ENCODE data around the gene CCNY.
"Not testable (repeated sequence)": the region's sequence is repeated elsewhere in the genome, so short reads cannot be mapped to it uniquely, and the experiment has no call there.

Gene CCNY

GRCh38 chr10:35398908-35399307 lies 62.6 kb downstream of the CCNY start:
- H3K36me3 ChIP-seq (ENCODE audit: insufficient read depth, insufficient read length, low read length), result no peaks in the 10 kb centered on the region
- H3K9ac ChIP-seq (ENCODE audit: insufficient read length, low read depth), result no peak overlapping the region
- H3K9me3 ChIP-seq (ENCODE audit: insufficient read depth, low read length), result no peaks in the 10 kb centered on the region
- no peaks in the 10 kb centered on the region for H3K27me3 ChIP-seq (ENCODE audit: insufficient read depth, insufficient read length)
- no peak for DNase-seq (ENCODE audit: low read depth, low spot score)
- no peak for TF ChIP-seq YY1 (IDR thresholded peaks at IDR 0.05; ENCODE audit: insufficient read depth, insufficient read length)
- no peak for TF ChIP-seq ZNF274 (IDR thresholded peaks at IDR 0.05; ENCODE audit: low read depth, low read length)
- TF ChIP-seq SUZ12 (IDR thresholded peaks at IDR 0.05; ENCODE audit: extremely low read depth, insufficient read depth, insufficient read length), result no peak
- H3K4me3 ChIP-seq (ENCODE audit: insufficient read length, low read depth), result no peak overlapping the region
- peaks cover 9% of the 10 kb centered on the region for H3K4me1 ChIP-seq (ENCODE audit: insufficient read depth, insufficient read length)

GRCh38 chr10:35399414-35400009 lies 63.2 kb downstream of the CCNY start:
- no peaks in the 10 kb centered on the region for H3K27me3 ChIP-seq (ENCODE audit: insufficient read depth, insufficient read length)
- H3K9ac ChIP-seq (ENCODE audit: insufficient read length, low read depth), result no peak overlapping the region
- no peak for DNase-seq (ENCODE audit: low read depth, low spot score)
- H3K4me1 ChIP-seq (ENCODE audit: insufficient read depth, insufficient read length), result peaks cover 9% of the 10 kb centered on the region
- no peaks in the 10 kb centered on the region for H3K9me3 ChIP-seq (ENCODE audit: insufficient read depth, low read length)
- no peaks in the 10 kb centered on the region for H3K36me3 ChIP-seq (ENCODE audit: insufficient read depth, insufficient read length, low read length)
- TF ChIP-seq ZNF274 (IDR thresholded peaks at IDR 0.05; ENCODE audit: low read depth, low read length) (no peak), YY1 (IDR thresholded peaks at IDR 0.05; ENCODE audit: insufficient read depth, insufficient read length) (no peak), SUZ12 (IDR thresholded peaks at IDR 0.05; ENCODE audit: extremely low read depth, insufficient read depth, insufficient read length) (no peak)
- no peak overlapping the region for H3K4me3 ChIP-seq (ENCODE audit: insufficient read length, low read depth)

- Histone ChIP-seq H3K9ac (ENCODE audit: insufficient read length, low read depth) (no peak overlapping the region), H3K27me3 (ENCODE audit: insufficient read depth, insufficient read length) (no peaks in the 10 kb centered on the region), H3K9me3 (ENCODE audit: insufficient read depth, low read length) (no peaks in the 10 kb centered on the region), H3K36me3 (ENCODE audit: insufficient read depth, insufficient read length, low read length) (no peaks in the 10 kb centered on the region), H3K4me3 (ENCODE audit: insufficient read length, low read depth) (no peak overlapping the region), H3K4me1 (ENCODE audit: insufficient read depth, insufficient read length) (peaks cover 4% of the 10 kb centered on the region)
- TF ChIP-seq YY1 (IDR thresholded peaks at IDR 0.05; ENCODE audit: insufficient read depth, insufficient read length) (no peak), ZNF274 (IDR thresholded peaks at IDR 0.05; ENCODE audit: low read depth, low read length) (no peak), SUZ12 (IDR thresholded peaks at IDR 0.05; ENCODE audit: extremely low read depth, insufficient read depth, insufficient read length) (no peak)
- DNase-seq (ENCODE audit: low read depth, low spot score), result no peak
These were observed 64.4 kb downstream of the CCNY start for GRCh38 chr10:35400595-35401268.

GRCh38 chr10:35403491-35403890 lies 67.2 kb downstream of the CCNY start:
- not testable (repeated sequence) for H3K4me3 ChIP-seq (ENCODE audit: insufficient read length, low read depth); H3K9ac ChIP-seq (ENCODE audit: insufficient read length, low read depth); H3K27me3 ChIP-seq (ENCODE audit: insufficient read depth, insufficient read length); H3K4me1 ChIP-seq (ENCODE audit: insufficient read depth, insufficient read length); DNase-seq (ENCODE audit: low read depth, low spot score); H3K36me3 ChIP-seq (ENCODE audit: insufficient read depth, insufficient read length, low read length); H3K9me3 ChIP-seq (ENCODE audit: insufficient read depth, low read length)

- H3K4me1 ChIP-seq (ENCODE audit: insufficient read depth, insufficient read length); H3K27me3 ChIP-seq (ENCODE audit: insufficient read depth, insufficient read length); H3K9ac ChIP-seq (ENCODE audit: insufficient read length, low read depth); H3K4me3 ChIP-seq (ENCODE audit: insufficient read length, low read depth); DNase-seq (ENCODE audit: low read depth, low spot score); H3K36me3 ChIP-seq (ENCODE audit: insufficient read depth, insufficient read length, low read length); H3K9me3 ChIP-seq (ENCODE audit: insufficient read depth, low read length): not testable (repeated sequence)
These were observed 67.8 kb downstream of the CCNY start for GRCh38 chr10:35404077-35404476.

GRCh38 chr10:35406003-35406630 lies 69.8 kb downstream of the CCNY start:
- H3K9ac ChIP-seq (ENCODE audit: insufficient read length, low read depth); DNase-seq (ENCODE audit: low read depth, low spot score); H3K4me3 ChIP-seq (ENCODE audit: insufficient read length, low read depth); H3K9me3 ChIP-seq (ENCODE audit: insufficient read depth, low read length); H3K4me1 ChIP-seq (ENCODE audit: insufficient read depth, insufficient read length); H3K36me3 ChIP-seq (ENCODE audit: insufficient read depth, insufficient read length, low read length); H3K27me3 ChIP-seq (ENCODE audit: insufficient read depth, insufficient read length): not testable (repeated sequence)

GRCh38 chr10:35407696-35408095 lies 71.4 kb downstream of the CCNY start:
- not testable (repeated sequence) for H3K9me3 ChIP-seq (ENCODE audit: insufficient read depth, low read length); H3K36me3 ChIP-seq (ENCODE audit: insufficient read depth, insufficient read length, low read length); H3K27me3 ChIP-seq (ENCODE audit: insufficient read depth, insufficient read length); H3K4me1 ChIP-seq (ENCODE audit: insufficient read depth, insufficient read length); H3K9ac ChIP-seq (ENCODE audit: insufficient read length, low read depth); H3K4me3 ChIP-seq (ENCODE audit: insufficient read length, low read depth); DNase-seq (ENCODE audit: low read depth, low spot score)

GRCh38 chr10:35409094-35409582 lies 72.8 kb downstream of the CCNY start:
- H3K9ac ChIP-seq (ENCODE audit: insufficient read length, low read depth), result no peak overlapping the region
- no peaks in the 10 kb centered on the region for H3K9me3 ChIP-seq (ENCODE audit: insufficient read depth, low read length)
- no peaks in the 10 kb centered on the region for H3K36me3 ChIP-seq (ENCODE audit: insufficient read depth, insufficient read length, low read length)
- TF ChIP-seq YY1 (IDR thresholded peaks at IDR 0.05; ENCODE audit: insufficient read depth, insufficient read length), result no peak
- no peak for TF ChIP-seq ZNF274 (IDR thresholded peaks at IDR 0.05; ENCODE audit: low read depth, low read length)
- TF ChIP-seq SUZ12 (IDR thresholded peaks at IDR 0.05; ENCODE audit: extremely low read depth, insufficient read depth, insufficient read length), result no peak
- no peak for DNase-seq (ENCODE audit: low read depth, low spot score)
- no peaks in the 10 kb centered on the region for H3K27me3 ChIP-seq (ENCODE audit: insufficient read depth, insufficient read length)
- H3K4me1 ChIP-seq (ENCODE audit: insufficient read depth, insufficient read length), result peaks cover 2% of the 10 kb centered on the region
- H3K4me3 ChIP-seq (ENCODE audit: insufficient read length, low read depth), result no peak overlapping the region
